Raji (cell line): Measurements from ENCODE around the gene LBX1.

Source experiments
- POLR2A ChIP-seq: IDR thresholded peaks from 2 replicates; pipeline ENCODE4 v1.6.1; 2011; ENCODE audit warnings: low read depth, low read length, control low read depth; ENCODE audit not compliant: insufficient read depth

LBX1 gene

DNA sequence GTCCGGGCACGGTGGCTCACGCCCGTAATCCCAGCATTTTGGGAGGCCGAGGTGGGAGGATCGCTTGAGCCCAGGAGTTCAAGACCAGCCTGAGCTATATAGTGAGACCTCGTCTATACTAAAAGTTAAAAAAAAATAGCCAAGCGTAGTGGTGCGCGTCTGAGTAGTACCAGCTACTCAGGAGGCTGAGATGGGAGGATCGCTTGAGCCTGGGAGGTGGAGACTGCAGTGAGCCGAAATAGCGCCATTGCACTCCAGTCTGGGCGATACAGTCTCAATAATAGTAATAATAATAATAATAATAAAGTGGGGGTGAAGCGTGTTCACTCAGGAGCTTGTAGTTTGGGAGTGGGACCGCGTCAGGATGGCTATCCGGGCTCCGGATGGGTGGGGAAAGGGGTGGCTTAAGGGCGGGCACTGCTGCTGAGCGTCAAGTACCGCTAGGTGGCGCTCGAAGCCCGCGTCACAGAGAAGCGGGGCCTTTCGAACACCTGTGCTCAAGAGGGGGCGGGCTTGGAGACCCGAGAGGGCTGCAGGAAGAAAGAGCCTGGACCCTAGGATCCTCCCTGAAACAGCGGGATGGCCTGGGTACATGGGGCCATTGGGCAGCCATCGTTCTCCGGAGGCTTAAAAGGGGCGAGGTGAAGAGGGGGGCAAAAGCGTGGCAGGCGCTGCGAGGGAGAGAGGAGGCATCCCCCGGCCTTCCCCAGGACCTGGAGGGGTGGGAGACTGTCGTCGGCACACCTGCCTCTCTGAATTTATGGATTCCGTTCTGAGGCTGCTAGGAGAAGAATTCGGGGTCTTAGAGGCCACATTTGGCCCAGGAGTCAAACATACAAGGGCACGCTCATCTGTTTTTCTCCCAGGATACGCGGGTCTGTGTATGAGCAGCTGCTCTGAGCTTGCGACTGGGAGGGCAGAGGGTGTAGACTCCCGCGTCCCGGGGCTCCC lies 14.5 kb downstream of the LBX1 start:
- no peak for TF ChIP-seq POLR2A

DNA sequence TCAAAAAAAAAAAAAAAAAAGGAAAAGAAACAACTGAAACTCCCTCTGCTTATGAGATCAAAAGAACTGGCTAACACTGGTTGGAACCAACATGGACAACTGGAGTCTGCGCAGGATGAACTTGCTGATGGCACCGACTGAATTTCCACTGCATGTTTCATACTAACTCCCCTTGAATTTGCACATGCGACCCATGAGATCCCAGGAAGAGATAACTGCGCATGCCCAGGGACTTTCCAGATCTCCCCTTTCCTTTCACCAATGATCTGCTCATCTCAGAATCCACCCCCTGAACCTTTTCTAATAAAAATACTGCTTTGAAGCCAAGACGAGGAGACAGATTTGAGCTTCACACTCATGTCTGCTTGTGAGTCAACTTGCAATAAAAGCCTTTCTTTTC lies 20.7 kb downstream of the LBX1 start:
- TF ChIP-seq POLR2A, result no peak

DNA sequence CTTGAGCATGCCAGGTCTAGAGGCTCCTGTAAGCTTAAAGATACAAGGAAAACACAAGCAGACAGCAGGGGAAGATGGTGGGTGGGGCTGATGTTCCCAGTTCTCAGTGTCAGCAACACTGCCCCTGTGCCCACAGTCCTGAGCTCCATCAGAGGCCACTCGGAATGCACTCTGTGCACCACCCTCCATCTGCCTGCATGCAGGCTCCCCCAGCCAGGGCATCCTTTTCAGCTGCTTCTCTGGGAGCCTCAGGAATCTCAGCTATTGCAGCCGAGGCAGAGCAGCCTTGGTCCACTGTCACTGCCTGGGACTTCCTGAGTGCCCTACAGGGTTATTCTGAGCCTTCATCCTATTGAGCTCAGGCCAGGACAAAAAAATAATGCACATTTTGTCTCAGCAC lies 22.2 kb downstream of the LBX1 start:
- no peak for TF ChIP-seq POLR2A

DNA sequence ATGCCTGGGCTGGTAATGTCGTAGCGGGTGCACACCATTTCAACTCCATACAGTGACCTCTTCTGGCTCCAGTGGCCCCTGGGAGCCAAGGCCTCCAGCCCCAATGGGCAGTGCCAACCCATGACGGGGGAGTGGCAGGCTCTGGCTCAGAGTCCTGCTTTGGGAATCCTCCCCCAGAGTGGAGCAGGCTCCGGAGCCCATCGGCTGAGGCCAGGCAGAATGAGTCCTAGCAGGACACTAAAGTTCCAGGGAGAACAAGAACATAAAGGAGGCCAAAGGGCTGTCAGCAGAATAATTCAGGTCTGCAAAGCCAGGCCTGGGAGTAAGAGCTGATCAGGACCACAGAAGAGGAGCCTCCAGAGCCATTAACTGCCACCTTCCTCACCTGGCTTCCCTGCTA lies 33.3 kb downstream of the LBX1 start:
- TF ChIP-seq POLR2A, result no peak

DNA sequence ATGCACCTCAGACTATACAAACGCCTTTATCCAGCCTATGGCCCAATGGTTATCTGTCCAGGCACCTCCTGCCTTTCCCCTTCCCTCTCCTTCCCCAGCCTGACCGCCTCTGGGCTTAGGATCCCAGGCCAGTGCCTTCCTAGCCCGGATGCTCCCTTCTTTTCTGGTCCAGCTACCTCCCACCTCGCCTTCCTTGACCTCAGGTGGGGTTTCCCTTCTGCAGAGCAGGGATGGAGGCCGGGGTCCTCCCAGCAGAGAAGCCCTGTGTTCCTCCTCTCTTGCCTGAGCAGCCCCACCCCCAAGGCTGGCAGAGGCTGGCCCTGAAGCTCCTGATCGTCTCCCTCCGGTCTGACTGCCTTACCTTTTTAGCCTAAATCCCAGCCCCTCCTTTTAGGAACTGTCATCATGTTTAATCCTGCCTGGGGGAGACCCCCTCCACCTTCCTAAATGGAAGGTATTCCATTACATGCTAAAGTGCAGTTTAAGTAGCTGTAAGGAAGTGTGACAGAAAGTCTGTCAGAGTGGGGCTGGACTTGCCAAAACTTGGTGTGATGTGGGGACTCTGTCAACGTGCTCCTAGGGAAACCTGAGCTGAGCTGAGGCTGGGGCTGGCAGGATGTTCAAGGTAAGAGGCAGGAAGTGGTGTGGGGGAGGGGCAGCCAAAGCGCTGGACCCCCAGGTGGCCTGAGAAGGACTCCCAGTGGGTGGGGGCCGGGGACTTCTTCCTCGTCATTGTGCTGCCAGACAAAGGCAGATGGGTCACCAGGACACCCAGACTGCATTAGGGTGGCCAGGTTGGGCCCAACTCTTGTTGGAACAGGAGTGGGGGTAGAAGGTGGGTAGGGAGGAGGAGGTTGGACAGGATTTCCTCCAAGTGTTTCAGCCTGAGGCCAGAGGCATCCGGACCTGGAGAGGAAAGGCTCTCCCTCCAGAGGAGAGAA lies 39.5 kb downstream of the LBX1 start:
- no peak for TF ChIP-seq POLR2A

DNA sequence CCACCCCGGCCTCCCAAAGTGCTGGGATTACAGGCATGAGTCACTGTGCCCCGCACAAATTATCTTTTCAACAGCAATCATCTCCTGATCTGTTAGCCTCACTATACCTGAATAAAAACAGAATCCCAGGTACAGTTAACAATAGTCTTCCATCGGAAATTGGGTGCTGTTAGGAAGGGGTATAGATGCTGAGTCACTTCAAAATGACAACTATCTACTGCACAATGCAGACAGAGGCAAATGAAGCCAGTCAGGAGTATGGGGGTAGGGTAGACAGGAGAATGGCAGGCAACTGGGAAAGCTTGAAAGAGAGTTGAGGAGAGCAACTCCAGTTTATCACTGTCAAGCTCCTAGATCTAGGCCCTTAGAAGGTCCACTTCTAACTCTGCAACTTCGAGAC lies 40.3 kb downstream of the LBX1 start:
- no peak for TF ChIP-seq POLR2A

DNA sequence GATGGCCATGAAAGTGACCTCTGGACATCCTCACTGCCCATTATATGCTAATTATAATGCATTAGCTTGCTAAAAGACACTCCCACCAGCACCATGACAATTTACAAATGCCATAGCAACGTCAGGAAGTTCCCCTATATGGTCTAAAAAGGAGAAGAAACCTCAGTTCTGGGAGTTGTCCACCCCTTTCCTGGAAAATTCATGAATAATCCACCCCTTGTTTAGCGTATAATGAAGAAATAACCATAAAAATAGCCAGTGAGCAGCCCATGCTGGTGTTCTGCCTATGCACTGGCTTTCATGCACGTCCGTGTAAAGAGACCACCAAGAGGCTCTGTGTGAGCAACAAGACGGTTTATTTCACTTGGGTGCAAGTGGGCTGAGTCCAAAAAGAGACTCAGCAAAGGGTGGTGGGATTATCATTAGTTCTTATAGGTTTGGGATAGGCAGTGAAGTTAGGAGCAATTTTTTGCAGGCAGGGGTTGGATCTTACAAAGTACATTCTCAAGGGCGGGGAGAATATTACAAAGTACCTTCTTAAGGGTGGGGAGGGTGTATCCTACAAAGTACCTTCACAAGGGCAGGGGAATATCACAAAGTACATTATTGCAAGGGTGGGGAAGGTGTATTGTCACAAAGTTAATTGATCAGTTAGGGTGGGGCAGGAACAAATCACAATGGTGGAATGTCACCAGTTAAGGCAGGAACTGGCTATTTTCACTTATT lies 45.6 kb downstream of the LBX1 start:
- no peak for TF ChIP-seq POLR2A

DNA sequence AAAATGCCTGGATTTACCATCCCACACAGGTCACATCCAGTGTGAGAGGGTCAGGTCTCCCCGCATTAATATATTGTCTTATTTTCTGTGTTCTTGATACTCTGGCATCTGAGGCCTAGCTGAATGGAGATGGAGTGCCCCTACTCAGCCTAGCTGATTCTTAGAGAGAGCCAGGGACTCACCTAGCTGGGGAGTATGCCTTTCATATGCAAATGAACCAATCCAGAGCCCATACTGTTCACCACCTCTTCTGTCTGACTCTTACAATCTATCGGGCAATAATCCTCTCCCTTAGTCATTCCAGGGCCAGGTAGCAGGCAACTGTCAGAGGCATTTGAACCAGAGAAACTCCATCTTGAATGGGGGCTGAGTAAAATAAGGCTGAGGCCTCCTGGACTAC lies 46.3 kb downstream of the LBX1 start:
- no peak for TF ChIP-seq POLR2A
